Measurements from ENCODE around the gene ADIPOR2.
"Not testable (repeated sequence)": the region's sequence is repeated elsewhere in the genome, so short reads cannot be mapped to it uniquely, and the experiment has no call there.

The ADIPOR2 gene

GRCh38 chr12:1726753-1727152 is 35.9 kb downstream of the ADIPOR2 start:
- no peaks in the 10 kb centered on the region for H3K9me3 ChIP-seq (ENCODE audit: low read length)
- no peak for TF ChIP-seq EZH2 (IDR thresholded peaks at IDR 0.05; ENCODE audit: borderline replicate concordance, low read length)
- no peak for TF ChIP-seq CTCF (IDR thresholded peaks at IDR 0.05; ENCODE audit: low read length)
- H3K27ac ChIP-seq (ENCODE audit: low read depth, low read length, poor library complexity, severe bottlenecking), result no peak overlapping the region
- H3F3A ChIP-seq (ENCODE audit: insufficient read depth, low read length), result no peaks in the 10 kb centered on the region
- H3K9ac ChIP-seq (ENCODE audit: low read length), result no peak overlapping the region
- peaks cover 36% of the 10 kb centered on the region for H3K36me3 ChIP-seq (ENCODE audit: insufficient read depth, low read length)
- H3K9me2 ChIP-seq (ENCODE audit: low read depth, low read length), result no peaks in the 10 kb centered on the region
- H2AFZ ChIP-seq (ENCODE audit: low read length), result no peak overlapping the region
- no peaks in the 10 kb centered on the region for H4K20me1 ChIP-seq (ENCODE audit: insufficient read depth, low read length)
- H3K79me2 ChIP-seq (ENCODE audit: insufficient read depth, low read length), result peaks cover 66% of the 10 kb centered on the region
- H3K4me3 ChIP-seq (ENCODE audit: low read depth, low read length, poor library complexity, severe bottlenecking), result no peak overlapping the region
- no peak overlapping the region for H3K4me2 ChIP-seq (ENCODE audit: low read length)
- no peaks in the 10 kb centered on the region for H3K4me1 ChIP-seq (ENCODE audit: insufficient read depth, low read length, severe bottlenecking)
- H3K27me3 ChIP-seq (ENCODE audit: insufficient read depth, low read length), result no peaks in the 10 kb centered on the region

GRCh38 chr12:1728824-1729223 is 38.0 kb downstream of the ADIPOR2 start:
- H4K20me1 ChIP-seq (ENCODE audit: insufficient read depth, low read length), result no peaks in the 10 kb centered on the region
- H3K9me3 ChIP-seq (ENCODE audit: low read length), result no peaks in the 10 kb centered on the region; the same call in 1 of the 2 replicates
- H3K4me1 ChIP-seq (ENCODE audit: insufficient read depth, low read length, severe bottlenecking), result no peaks in the 10 kb centered on the region
- H3K27me3 ChIP-seq (ENCODE audit: insufficient read depth, low read length), result no peaks in the 10 kb centered on the region
- H3K9ac ChIP-seq (ENCODE audit: low read length), result no peak overlapping the region
- H3K36me3 ChIP-seq (ENCODE audit: insufficient read depth, low read length), result peaks cover 42% of the 10 kb centered on the region
- H3K9me2 ChIP-seq (ENCODE audit: low read depth, low read length), result no peaks in the 10 kb centered on the region
- H3K4me3 ChIP-seq (ENCODE audit: low read depth, low read length, poor library complexity, severe bottlenecking), result no peak overlapping the region
- H3K79me2 ChIP-seq (ENCODE audit: insufficient read depth, low read length), result peaks cover 62% of the 10 kb centered on the region
- no peak overlapping the region for H3K4me2 ChIP-seq (ENCODE audit: low read length)
- no peak overlapping the region for H2AFZ ChIP-seq (ENCODE audit: low read length)
- H3F3A ChIP-seq (ENCODE audit: insufficient read depth, low read length), result no peaks in the 10 kb centered on the region
- TF ChIP-seq CTCF (IDR thresholded peaks at IDR 0.05; ENCODE audit: low read length) (no peak), EZH2 (IDR thresholded peaks at IDR 0.05; ENCODE audit: borderline replicate concordance, low read length) (no peak)
- H3K27ac ChIP-seq (ENCODE audit: low read depth, low read length, poor library complexity, severe bottlenecking), result no peak overlapping the region

- Histone ChIP-seq H3K27me3 (ENCODE audit: insufficient read depth, low read length) (no peaks in the 10 kb centered on the region), H3K9ac (ENCODE audit: low read length) (no peak overlapping the region), H3F3A (ENCODE audit: insufficient read depth, low read length) (no peaks in the 10 kb centered on the region), H3K9me2 (ENCODE audit: low read depth, low read length) (no peaks in the 10 kb centered on the region), H3K27ac (ENCODE audit: low read depth, low read length, poor library complexity, severe bottlenecking) (no peak overlapping the region), H3K4me1 (ENCODE audit: insufficient read depth, low read length, severe bottlenecking) (no peaks in the 10 kb centered on the region), H4K20me1 (ENCODE audit: insufficient read depth, low read length) (no peaks in the 10 kb centered on the region), H3K36me3 (ENCODE audit: insufficient read depth, low read length) (peaks cover 29% of the 10 kb centered on the region), H3K9me3 (ENCODE audit: low read length) (no peaks in the 10 kb centered on the region; the same call in 1 of the 2 replicates), H2AFZ (ENCODE audit: low read length) (no peak overlapping the region), H3K4me3 (ENCODE audit: low read depth, low read length, poor library complexity, severe bottlenecking) (no peak overlapping the region), H3K79me2 (ENCODE audit: insufficient read depth, low read length) (peaks cover 51% of the 10 kb centered on the region), H3K4me2 (ENCODE audit: low read length) (no peak overlapping the region)
- TF ChIP-seq CTCF (IDR thresholded peaks at IDR 0.05; ENCODE audit: low read length) (no peak), EZH2 (IDR thresholded peaks at IDR 0.05; ENCODE audit: borderline replicate concordance, low read length) (no peak)
These were observed 40.3 kb downstream of the ADIPOR2 start for GRCh38 chr12:1731019-1731687.

- not testable (repeated sequence) for H3F3A ChIP-seq (ENCODE audit: insufficient read depth, low read length); H3K27ac ChIP-seq (ENCODE audit: low read depth, low read length, poor library complexity, severe bottlenecking); H3K27me3 ChIP-seq (ENCODE audit: insufficient read depth, low read length); H3K4me3 ChIP-seq (ENCODE audit: low read depth, low read length, poor library complexity, severe bottlenecking); H3K4me2 ChIP-seq (ENCODE audit: low read length); H3K9me3 ChIP-seq (ENCODE audit: low read length); H3K4me1 ChIP-seq (ENCODE audit: insufficient read depth, low read length, severe bottlenecking); H3K9ac ChIP-seq (ENCODE audit: low read length); H3K9me2 ChIP-seq (ENCODE audit: low read depth, low read length); H2AFZ ChIP-seq (ENCODE audit: low read length); H4K20me1 ChIP-seq (ENCODE audit: insufficient read depth, low read length)
- Histone ChIP-seq H3K36me3 (ENCODE audit: insufficient read depth, low read length) (peaks cover 28% of the 10 kb centered on the region), H3K79me2 (ENCODE audit: insufficient read depth, low read length) (peaks cover 48% of the 10 kb centered on the region)
These were observed 40.8 kb downstream of the ADIPOR2 start for GRCh38 chr12:1731688-1732078.

All from OCI-LY1 (cell line).